Measurements from ENCODE around the gene TMEM203.
"Not testable (repeated sequence)": the region's sequence is repeated elsewhere in the genome, so short reads cannot be mapped to it uniquely, and the experiment has no call there.

Gene TMEM203

GRCh38 chr9:137205126-137206069, at the start of gene TMEM203, which contains the start of gene NDOR1:
Gene TMEM203 (minus strand): TSS chr9:137205648. CDS start chr9:137205414, 234 bp downstream.
Gene NDOR1 (plus strand): TSS chr9:137205700. CDS start chr9:137205778, 78 bp downstream.
- peak; percentile 58 for DNase-seq (ENCODE audit: low read depth, low spot score)

GRCh38 chr9:137254624-137255447, 49.4 kb upstream of the TMEM203 start, which contains the start of gene NELFB:
Gene NELFB (plus strand): TSS chr9:137255327.
- no peak for DNase-seq (ENCODE audit: low read depth, low spot score)

GRCh38 chr9:137253717-137254623, 48.5 kb upstream of the TMEM203 start:
- no peak for DNase-seq (ENCODE audit: low read depth, low spot score)

- no peak for DNase-seq (ENCODE audit: low read depth, low spot score)
These were observed 47.4 kb upstream of the TMEM203 start for GRCh38 chr9:137252555-137253506.

GRCh38 chr9:137251490-137252268, 46.2 kb upstream of the TMEM203 start:
- no peak for DNase-seq (ENCODE audit: low read depth, low spot score)

GRCh38 chr9:137251194-137251461, 45.7 kb upstream of the TMEM203 start, which contains the start of gene STPG3:
Gene STPG3 (plus strand): TSS chr9:137251286. CDS start chr9:137251287, 1 bp downstream.
- DNase-seq (ENCODE audit: low read depth, low spot score): no peak

- DNase-seq (ENCODE audit: low read depth, low spot score): no peak
These were observed 45.1 kb upstream of the TMEM203 start for GRCh38 chr9:137250329-137251193.

- DNase-seq (ENCODE audit: low read depth, low spot score): no peak
These were observed 42.4 kb upstream of the TMEM203 start for GRCh38 chr9:137247916-137248175.

GRCh38 chr9:137247135-137247915, 41.9 kb upstream of the TMEM203 start:
- DNase-seq (ENCODE audit: low read depth, low spot score): no peak

- no peak for DNase-seq (ENCODE audit: low read depth, low spot score)
These were observed 40.3 kb upstream of the TMEM203 start for GRCh38 chr9:137245450-137246421.

- no peak for DNase-seq (ENCODE audit: low read depth, low spot score)
These were observed 39.3 kb upstream of the TMEM203 start for GRCh38 chr9:137244486-137245449.

GRCh38 chr9:137243626-137244485, 38.4 kb upstream of the TMEM203 start:
- DNase-seq (ENCODE audit: low read depth, low spot score): no peak

GRCh38 chr9:137243266-137243625, 37.8 kb upstream of the TMEM203 start:
- not testable (repeated sequence) for DNase-seq (ENCODE audit: low read depth, low spot score)
